HEK293 (cell line): ENCODE data around the gene GEMIN5.
A peak's percentile ranks its signal among the peaks of the same experiment; 100 is the strongest.

ENCODE experiments used
- GLI4 ChIP-seq: fragments of 450-650 bp; formaldehyde crosslinking; IDR thresholded peaks from 2 replicates; pipeline ENCODE4 v1.5.1; 2016; ENCODE audit warnings: missing biosample characterization, missing genetic modification characterization
- KLF9 ChIP-seq: fragments of 450-650 bp; formaldehyde crosslinking; IDR thresholded peaks from 2 replicates; pipeline ENCODE4 v1.5.1; 2016; ENCODE audit warnings: missing biosample characterization, missing genetic modification characterization, low read depth
- OVOL3 ChIP-seq: fragments of 450-650 bp; formaldehyde crosslinking; IDR thresholded peaks from 2 replicates; pipeline ENCODE4 v1.5.1; 2016; ENCODE audit warnings: missing biosample characterization, missing genetic modification characterization
- SP3 ChIP-seq: fragments of 450-650 bp; formaldehyde crosslinking; IDR thresholded peaks from 2 replicates; pipeline ENCODE4 v1.5.1; 2016; ENCODE audit warnings: missing biosample characterization, missing genetic modification characterization
- ZEB2 ChIP-seq: fragments of 450-650 bp; formaldehyde crosslinking; IDR thresholded peaks from 2 replicates; pipeline ENCODE4 v1.5.1; 2016; ENCODE audit warnings: missing biosample characterization, missing genetic modification characterization
- ZFP41 ChIP-seq: fragments of 450-650 bp; formaldehyde crosslinking; IDR thresholded peaks from 2 replicates; pipeline ENCODE4 v1.5.1; 2016; ENCODE audit warnings: missing biosample characterization, missing genetic modification characterization, borderline replicate concordance
- ZNF2 ChIP-seq: fragments of 450-650 bp; formaldehyde crosslinking; IDR thresholded peaks from 2 replicates; pipeline ENCODE4 v1.5.1; 2016; ENCODE audit warnings: missing biosample characterization, missing genetic modification characterization
- ZNF221 ChIP-seq: fragments of 450-650 bp; formaldehyde crosslinking; IDR thresholded peaks from 2 replicates; pipeline ENCODE4 v1.5.1; 2017; ENCODE audit warnings: missing biosample characterization, missing genetic modification characterization, borderline replicate concordance
- ZNF324 ChIP-seq: fragments of 450-650 bp; formaldehyde crosslinking; IDR thresholded peaks from 2 replicates; pipeline ENCODE4 v1.5.1; 2016; ENCODE audit warnings: missing biosample characterization, missing genetic modification characterization
- ZNF341 ChIP-seq: fragments of 450-650 bp; formaldehyde crosslinking; IDR thresholded peaks from 2 replicates; pipeline ENCODE4; 2016; ENCODE audit warnings: low read depth, missing biosample characterization, missing genetic modification characterization
- ZNF350 ChIP-seq: fragments of 450-650 bp; formaldehyde crosslinking; IDR thresholded peaks from 2 replicates; pipeline ENCODE4 v1.5.0; 2017; ENCODE audit warnings: missing biosample characterization, mild to moderate bottlenecking, missing genetic modification characterization
- ZNF501 ChIP-seq: fragments of 450-650 bp; formaldehyde crosslinking; IDR thresholded peaks from 2 replicates; pipeline ENCODE4 v1.5.1; 2016; ENCODE audit warnings: missing biosample characterization, missing genetic modification characterization
- ZNF560 ChIP-seq: fragments of 450-650 bp; formaldehyde crosslinking; IDR thresholded peaks from 2 replicates; pipeline ENCODE4 v1.5.1; 2017; ENCODE audit warnings: missing biosample characterization, missing genetic modification characterization, borderline replicate concordance
- ZNF843 ChIP-seq: fragments of 450-650 bp; formaldehyde crosslinking; IDR thresholded peaks from 2 replicates; pipeline ENCODE4 v1.5.1; 2016; ENCODE audit warnings: missing biosample characterization, missing genetic modification characterization
- TF ChIP-seq, protein P1 (sequence below): fragments of 450-650 bp; formaldehyde crosslinking; IDR thresholded peaks from 2 replicates; pipeline ENCODE4 v1.5.1; 2016; ENCODE audit warnings: missing biosample characterization, missing genetic modification characterization
- TF ChIP-seq, protein P2 (sequence below): fragments of 450-650 bp; formaldehyde crosslinking; IDR thresholded peaks from 2 replicates; pipeline ENCODE4 v1.5.1; 2016; ENCODE audit warnings: missing biosample characterization, missing genetic modification characterization, low read depth
- TF ChIP-seq, protein P3 (sequence below): fragments of 450-650 bp; formaldehyde crosslinking; IDR thresholded peaks from 2 replicates; pipeline ENCODE4 v1.5.1; 2016; ENCODE audit warnings: missing biosample characterization, missing genetic modification characterization
- TF ChIP-seq, protein P4 (sequence below): fragments of 450-650 bp; formaldehyde crosslinking; IDR thresholded peaks from 2 replicates; pipeline ENCODE4 v1.5.1; 2016; ENCODE audit warnings: missing biosample characterization, missing genetic modification characterization
- TF ChIP-seq, protein P5 (sequence below): fragments of 450-650 bp; formaldehyde crosslinking; IDR thresholded peaks from 2 replicates; pipeline ENCODE4 v1.5.1; 2017; ENCODE audit warnings: missing biosample characterization, missing genetic modification characterization
- TF ChIP-seq, protein P6 (sequence below): fragments of 450-650 bp; formaldehyde crosslinking; IDR thresholded peaks from 2 replicates; pipeline ENCODE4; 2016; ENCODE audit warnings: missing biosample characterization, missing genetic modification characterization
- TF ChIP-seq, protein P7 (sequence below): fragments of 450-650 bp; formaldehyde crosslinking; IDR thresholded peaks from 2 replicates; pipeline ENCODE4 v1.5.1; 2016; ENCODE audit warnings: missing biosample characterization, missing genetic modification characterization
- TF ChIP-seq, protein P8 (sequence below): fragments of 450-650 bp; formaldehyde crosslinking; IDR thresholded peaks from 2 replicates; pipeline ENCODE4 v1.5.1; 2016; ENCODE audit warnings: missing biosample characterization, missing genetic modification characterization

Gene GEMIN5

DNA sequence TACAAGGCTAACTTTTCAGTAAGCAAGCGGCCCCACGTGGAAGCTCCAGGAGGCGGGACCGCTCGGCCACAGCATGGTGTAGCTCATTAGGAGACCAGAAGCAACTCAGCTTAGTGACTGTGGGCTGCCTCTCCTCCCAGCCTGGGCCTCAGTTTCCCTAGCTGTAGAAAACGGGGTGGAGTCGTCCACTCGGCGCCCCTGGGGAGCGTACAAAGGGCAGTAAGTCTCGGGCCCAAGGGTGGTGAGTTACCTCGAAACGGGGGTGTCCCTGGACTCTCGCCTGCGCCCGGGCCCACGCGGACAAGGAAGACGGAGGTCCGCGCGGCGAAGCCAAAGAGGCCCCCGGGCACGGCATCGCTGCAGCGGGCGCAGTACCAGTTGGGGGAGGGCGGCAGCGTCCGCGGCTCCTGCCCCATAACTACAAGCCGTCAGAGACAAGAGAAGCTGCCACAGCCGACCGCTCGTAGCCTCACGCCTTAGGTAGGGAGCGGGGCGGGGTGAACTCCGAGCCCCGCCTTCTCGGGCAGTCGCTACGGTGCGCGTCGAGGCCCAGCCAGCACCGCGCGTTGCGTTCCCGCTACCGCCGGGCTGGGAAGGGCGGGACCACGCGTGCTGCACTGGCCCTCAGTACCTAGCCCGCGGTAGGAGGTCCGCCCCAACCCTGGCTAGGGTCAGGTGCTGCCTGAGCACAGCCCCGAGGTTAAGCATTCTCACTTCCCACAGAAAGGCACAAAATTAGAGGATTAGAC lies at the start of gene GEMIN5 (continued):
- TF ChIP-seq, protein P1, sequence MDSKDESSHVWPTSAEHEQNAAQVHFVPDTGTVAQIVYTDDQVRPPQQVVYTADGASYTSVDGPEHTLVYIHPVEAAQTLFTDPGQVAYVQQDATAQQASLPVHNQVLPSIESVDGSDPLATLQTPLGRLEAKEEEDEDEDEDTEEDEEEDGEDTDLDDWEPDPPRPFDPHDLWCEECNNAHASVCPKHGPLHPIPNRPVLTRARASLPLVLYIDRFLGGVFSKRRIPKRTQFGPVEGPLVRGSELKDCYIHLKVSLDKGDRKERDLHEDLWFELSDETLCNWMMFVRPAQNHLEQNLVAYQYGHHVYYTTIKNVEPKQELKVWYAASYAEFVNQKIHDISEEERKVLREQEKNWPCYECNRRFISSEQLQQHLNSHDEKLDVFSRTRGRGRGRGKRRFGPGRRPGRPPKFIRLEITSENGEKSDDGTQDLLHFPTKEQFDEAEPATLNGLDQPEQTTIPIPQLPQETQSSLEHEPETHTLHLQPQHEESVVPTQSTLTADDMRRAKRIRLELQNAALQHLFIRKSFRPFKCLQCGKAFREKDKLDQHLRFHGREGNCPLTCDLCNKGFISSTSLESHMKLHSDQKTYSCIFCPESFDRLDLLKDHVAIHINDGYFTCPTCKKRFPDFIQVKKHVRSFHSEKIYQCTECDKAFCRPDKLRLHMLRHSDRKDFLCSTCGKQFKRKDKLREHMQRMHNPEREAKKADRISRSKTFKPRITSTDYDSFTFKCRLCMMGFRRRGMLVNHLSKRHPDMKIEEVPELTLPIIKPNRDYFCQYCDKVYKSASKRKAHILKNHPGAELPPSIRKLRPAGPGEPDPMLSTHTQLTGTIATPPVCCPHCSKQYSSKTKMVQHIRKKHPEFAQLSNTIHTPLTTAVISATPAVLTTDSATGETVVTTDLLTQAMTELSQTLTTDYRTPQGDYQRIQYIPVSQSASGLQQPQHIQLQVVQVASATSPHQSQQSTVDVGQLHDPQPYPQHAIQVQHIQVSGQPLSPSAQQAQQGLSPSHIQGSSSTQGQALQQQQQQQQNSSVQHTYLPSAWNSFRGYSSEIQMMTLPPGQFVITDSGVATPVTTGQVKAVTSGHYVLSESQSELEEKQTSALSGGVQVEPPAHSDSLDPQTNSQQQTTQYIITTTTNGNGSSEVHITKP (tag by site-specific recombination) = peak; percentile 60
- TF ChIP-seq ZNF2 (tag by site-specific recombination) (peak; percentile 81; the same call in 1 of the 2 replicates), SP3 (peak; percentile 94), ZNF324 (tag by site-specific recombination) (peak; percentile 42; the same call in 1 of the 2 replicates), ZFP41 (tag by site-specific recombination) (no peak), ZNF560 (tag by site-specific recombination) (no peak), KLF9 (tag by site-specific recombination) (peak; percentile 85; the same call in 1 of the 2 replicates), ZNF221 (no peak), ZNF341 (tag by site-specific recombination) (peak; percentile 40; the same call in 1 of the 2 replicates), GLI4 (tag by site-specific recombination) (0 out of 2 replicates have a peak, but pooled peaks have one; percentile 30), ZNF843 (peak; percentile 39; the same call in 1 of the 2 replicates), ZEB2 (tag by site-specific recombination) (peak; percentile 77; the same call in 1 of the 2 replicates), OVOL3 (tag by site-specific recombination) (peak; percentile 55; the same call in 1 of the 2 replicates), ZNF350 (tag by site-specific recombination) (no peak), ZNF501 (peak; percentile 92)
- TF ChIP-seq, protein P2, sequence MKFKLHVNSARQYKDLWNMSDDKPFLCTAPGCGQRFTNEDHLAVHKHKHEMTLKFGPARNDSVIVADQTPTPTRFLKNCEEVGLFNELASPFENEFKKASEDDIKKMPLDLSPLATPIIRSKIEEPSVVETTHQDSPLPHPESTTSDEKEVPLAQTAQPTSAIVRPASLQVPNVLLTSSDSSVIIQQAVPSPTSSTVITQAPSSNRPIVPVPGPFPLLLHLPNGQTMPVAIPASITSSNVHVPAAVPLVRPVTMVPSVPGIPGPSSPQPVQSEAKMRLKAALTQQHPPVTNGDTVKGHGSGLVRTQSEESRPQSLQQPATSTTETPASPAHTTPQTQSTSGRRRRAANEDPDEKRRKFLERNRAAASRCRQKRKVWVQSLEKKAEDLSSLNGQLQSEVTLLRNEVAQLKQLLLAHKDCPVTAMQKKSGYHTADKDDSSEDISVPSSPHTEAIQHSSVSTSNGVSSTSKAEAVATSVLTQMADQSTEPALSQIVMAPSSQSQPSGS (tag by site-specific recombination) = no peak
- TF ChIP-seq, protein P3, sequence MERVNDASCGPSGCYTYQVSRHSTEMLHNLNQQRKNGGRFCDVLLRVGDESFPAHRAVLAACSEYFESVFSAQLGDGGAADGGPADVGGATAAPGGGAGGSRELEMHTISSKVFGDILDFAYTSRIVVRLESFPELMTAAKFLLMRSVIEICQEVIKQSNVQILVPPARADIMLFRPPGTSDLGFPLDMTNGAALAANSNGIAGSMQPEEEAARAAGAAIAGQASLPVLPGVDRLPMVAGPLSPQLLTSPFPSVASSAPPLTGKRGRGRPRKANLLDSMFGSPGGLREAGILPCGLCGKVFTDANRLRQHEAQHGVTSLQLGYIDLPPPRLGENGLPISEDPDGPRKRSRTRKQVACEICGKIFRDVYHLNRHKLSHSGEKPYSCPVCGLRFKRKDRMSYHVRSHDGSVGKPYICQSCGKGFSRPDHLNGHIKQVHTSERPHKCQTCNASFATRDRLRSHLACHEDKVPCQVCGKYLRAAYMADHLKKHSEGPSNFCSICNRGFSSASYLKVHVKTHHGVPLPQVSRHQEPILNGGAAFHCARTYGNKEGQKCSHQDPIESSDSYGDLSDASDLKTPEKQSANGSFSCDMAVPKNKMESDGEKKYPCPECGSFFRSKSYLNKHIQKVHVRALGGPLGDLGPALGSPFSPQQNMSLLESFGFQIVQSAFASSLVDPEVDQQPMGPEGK = peak; percentile 80
- TF ChIP-seq, protein P4, sequence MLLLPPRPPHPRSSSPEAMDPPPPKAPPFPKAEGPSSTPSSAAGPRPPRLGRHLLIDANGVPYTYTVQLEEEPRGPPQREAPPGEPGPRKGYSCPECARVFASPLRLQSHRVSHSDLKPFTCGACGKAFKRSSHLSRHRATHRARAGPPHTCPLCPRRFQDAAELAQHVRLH (tag by site-specific recombination) = peak; percentile 93
- TF ChIP-seq, protein P5, sequence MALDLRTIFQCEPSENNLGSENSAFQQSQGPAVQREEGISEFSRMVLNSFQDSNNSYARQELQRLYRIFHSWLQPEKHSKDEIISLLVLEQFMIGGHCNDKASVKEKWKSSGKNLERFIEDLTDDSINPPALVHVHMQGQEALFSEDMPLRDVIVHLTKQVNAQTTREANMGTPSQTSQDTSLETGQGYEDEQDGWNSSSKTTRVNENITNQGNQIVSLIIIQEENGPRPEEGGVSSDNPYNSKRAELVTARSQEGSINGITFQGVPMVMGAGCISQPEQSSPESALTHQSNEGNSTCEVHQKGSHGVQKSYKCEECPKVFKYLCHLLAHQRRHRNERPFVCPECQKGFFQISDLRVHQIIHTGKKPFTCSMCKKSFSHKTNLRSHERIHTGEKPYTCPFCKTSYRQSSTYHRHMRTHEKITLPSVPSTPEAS (tag by site-specific recombination) = 0 out of 2 replicates have a peak, but pooled peaks have one; percentile 7
- TF ChIP-seq, protein P6, sequence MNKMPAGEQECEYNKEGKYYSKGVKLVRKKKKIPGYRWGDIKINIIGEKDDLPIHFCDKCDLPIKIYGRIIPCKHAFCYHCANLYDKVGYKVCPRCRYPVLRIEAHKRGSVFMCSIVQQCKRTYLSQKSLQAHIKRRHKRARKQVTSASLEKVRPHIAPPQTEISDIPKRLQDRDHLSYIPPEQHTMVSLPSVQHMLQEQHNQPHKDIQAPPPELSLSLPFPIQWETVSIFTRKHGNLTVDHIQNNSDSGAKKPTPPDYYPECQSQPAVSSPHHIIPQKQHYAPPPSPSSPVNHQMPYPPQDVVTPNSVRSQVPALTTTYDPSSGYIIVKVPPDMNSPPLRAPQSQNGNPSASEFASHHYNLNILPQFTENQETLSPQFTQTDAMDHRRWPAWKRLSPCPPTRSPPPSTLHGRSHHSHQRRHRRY (tag by site-specific recombination) = no peak
- TF ChIP-seq, protein P7, sequence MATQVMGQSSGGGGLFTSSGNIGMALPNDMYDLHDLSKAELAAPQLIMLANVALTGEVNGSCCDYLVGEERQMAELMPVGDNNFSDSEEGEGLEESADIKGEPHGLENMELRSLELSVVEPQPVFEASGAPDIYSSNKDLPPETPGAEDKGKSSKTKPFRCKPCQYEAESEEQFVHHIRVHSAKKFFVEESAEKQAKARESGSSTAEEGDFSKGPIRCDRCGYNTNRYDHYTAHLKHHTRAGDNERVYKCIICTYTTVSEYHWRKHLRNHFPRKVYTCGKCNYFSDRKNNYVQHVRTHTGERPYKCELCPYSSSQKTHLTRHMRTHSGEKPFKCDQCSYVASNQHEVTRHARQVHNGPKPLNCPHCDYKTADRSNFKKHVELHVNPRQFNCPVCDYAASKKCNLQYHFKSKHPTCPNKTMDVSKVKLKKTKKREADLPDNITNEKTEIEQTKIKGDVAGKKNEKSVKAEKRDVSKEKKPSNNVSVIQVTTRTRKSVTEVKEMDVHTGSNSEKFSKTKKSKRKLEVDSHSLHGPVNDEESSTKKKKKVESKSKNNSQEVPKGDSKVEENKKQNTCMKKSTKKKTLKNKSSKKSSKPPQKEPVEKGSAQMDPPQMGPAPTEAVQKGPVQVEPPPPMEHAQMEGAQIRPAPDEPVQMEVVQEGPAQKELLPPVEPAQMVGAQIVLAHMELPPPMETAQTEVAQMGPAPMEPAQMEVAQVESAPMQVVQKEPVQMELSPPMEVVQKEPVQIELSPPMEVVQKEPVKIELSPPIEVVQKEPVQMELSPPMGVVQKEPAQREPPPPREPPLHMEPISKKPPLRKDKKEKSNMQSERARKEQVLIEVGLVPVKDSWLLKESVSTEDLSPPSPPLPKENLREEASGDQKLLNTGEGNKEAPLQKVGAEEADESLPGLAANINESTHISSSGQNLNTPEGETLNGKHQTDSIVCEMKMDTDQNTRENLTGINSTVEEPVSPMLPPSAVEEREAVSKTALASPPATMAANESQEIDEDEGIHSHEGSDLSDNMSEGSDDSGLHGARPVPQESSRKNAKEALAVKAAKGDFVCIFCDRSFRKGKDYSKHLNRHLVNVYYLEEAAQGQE (tag by site-specific recombination) = peak; percentile 26; the same call in 1 of the 2 replicates
- TF ChIP-seq, protein P8, sequence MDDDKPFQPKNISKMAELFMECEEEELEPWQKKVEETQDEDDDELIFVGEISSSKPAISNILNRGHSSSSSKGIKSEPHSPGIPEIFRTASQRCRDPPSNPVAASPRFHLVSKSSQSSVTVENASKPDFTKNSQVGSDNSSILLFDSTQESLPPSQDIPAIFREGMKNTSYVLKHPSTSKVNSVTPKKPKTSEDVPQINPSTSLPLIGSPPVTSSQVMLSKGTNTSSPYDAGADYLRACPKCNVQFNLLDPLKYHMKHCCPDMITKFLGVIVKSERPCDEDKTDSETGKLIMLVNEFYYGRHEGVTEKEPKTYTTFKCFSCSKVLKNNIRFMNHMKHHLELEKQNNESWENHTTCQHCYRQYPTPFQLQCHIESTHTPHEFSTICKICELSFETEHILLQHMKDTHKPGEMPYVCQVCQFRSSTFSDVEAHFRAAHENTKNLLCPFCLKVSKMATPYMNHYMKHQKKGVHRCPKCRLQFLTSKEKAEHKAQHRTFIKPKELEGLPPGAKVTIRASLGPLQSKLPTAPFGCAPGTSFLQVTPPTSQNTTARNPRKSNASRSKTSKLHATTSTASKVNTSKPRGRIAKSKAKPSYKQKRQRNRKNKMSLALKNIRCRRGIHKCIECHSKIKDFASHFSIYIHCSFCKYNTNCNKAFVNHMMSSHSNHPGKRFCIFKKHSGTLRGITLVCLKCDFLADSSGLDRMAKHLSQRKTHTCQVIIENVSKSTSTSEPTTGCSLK = no peak
